GM12878 (cell line): ENCODE results near the gene YES1. TPM values are rescaled to one million over a fixed set of nuclear protein-coding genes. Genes with fewer than 3 reads are reported as not detected.

Experiments
- BCL3 ChIP-seq: IDR thresholded peaks from 2 replicates; pipeline ENCODE4 v1.6.1; 2011; ENCODE audit warnings: borderline replicate concordance, low read depth, mild to moderate bottlenecking, moderate library complexity, low read length; ENCODE audit not compliant: insufficient read depth, poor library complexity, severe bottlenecking
- BHLHE40 ChIP-seq, 2 experiments: fragments of 450-650 bp in 1 of 2; IDR thresholded peaks; 2 replicates each; pipeline ENCODE4 v1.6.1; 2011 to 2017; ENCODE audit warnings: low read depth in 2 of 2, borderline replicate concordance in 1 of 2, improper control_type of control experiment in 1 of 2, low read length in 1 of 2, mild to moderate bottlenecking in 1 of 2
- FOXM1 ChIP-seq: IDR thresholded peaks from 2 replicates; pipeline ENCODE4 v1.6.1; 2012; ENCODE audit warnings: low read depth, mild to moderate bottlenecking, inconsistent platforms, low read length, moderate library complexity
- MAX ChIP-seq: IDR thresholded peaks from 2 replicates; pipeline ENCODE4 v1.6.1; 2012; ENCODE audit warnings: low read depth, low read length, improper control_type of control experiment
- MTA2 ChIP-seq: fragments of 450-650 bp; IDR thresholded peaks from 2 replicates; pipeline ENCODE4 v1.6.1; 2016; ENCODE audit warnings: low read depth, mild to moderate bottlenecking, moderate library complexity
- NKRF ChIP-seq: fragments of 450-650 bp; conservative IDR thresholded peaks from 2 replicates; pipeline ENCODE4 v1.6.1; 2017; ENCODE audit warnings: mild to moderate bottlenecking, moderate library complexity
- NR2F1 ChIP-seq: fragments of 450-650 bp; conservative IDR thresholded peaks from 2 replicates; pipeline ENCODE4 v1.6.1; 2017; ENCODE audit warnings: mild to moderate bottlenecking
- PBX3 ChIP-seq: IDR thresholded peaks from 2 replicates; pipeline ENCODE4 v1.6.1; 2011; ENCODE audit warnings: mild to moderate bottlenecking, low read depth, low read length, moderate library complexity; ENCODE audit not compliant: insufficient replicate concordance
- POLR2AphosphoS2 ChIP-seq: IDR thresholded peaks from 2 replicates; pipeline ENCODE4 v1.6.1; 2011; ENCODE audit warnings: low read depth, mild to moderate bottlenecking, low read length, improper control_type of control experiment, moderate library complexity
- POLR2AphosphoS5 ChIP-seq: IDR thresholded peaks from 2 replicates; pipeline ENCODE4 v1.6.1; 2011; ENCODE audit warnings: mild to moderate bottlenecking, low read length, inconsistent platforms
- TCF12 ChIP-seq: IDR thresholded peaks from 2 replicates; pipeline ENCODE4 v1.6.1; 2011; ENCODE audit warnings: low read depth, mild to moderate bottlenecking, low read length
- ZBTB4 ChIP-seq: fragments of 450-650 bp; formaldehyde crosslinking; IDR thresholded peaks from 2 replicates; pipeline ENCODE4 v1.4.0; 2022; ENCODE audit warnings: mild to moderate bottlenecking, moderate library complexity
- ZNF274 ChIP-seq: IDR thresholded peaks from one replicate; pipeline ENCODE4 v1.8.0; 2011; ENCODE audit not compliant: insufficient read length, insufficient read depth
- ZNF687 ChIP-seq: fragments of 450-650 bp; IDR thresholded peaks from 2 replicates; pipeline ENCODE4 v1.6.1; 2017; ENCODE audit warnings: mild to moderate bottlenecking, moderate library complexity
- polyA plus RNA-seq, 11 experiments: library from polyadenylated mRNA; depleted of rRNA in 4 of 11; unstranded in 6 of 11; stranded (reverse) in 5 of 11; fragments of >200 nt; fragmentation: Nextera tagmentation in 4 of 11; fragmentation: Illumina TruSeq in 1 of 11; extraction: Ambion mirVana in 4 of 11; extraction: Trizol in 1 of 11; gene quantifications; 1 replicate in 1 of 11; 2 replicates in 10 of 11; pipeline versions ENCODE4 v1.2.1 to v1.2.3, GENCODE V29; 2011 to 2016; ENCODE audit warnings: inconsistent platforms in 2 of 11, missing spikeins in 2 of 11, low read depth in 1 of 11
- total RNA-seq, 4 experiments: library from RNA; depleted of rRNA in 3 of 4; stranded (reverse); fragments of >200 nt in 3 of 4; fragmentation: Illumina TruSeq in 1 of 4; extraction: Trizol in 1 of 4; gene quantifications; 2 replicates each; pipeline versions ENCODE4 v1.2.1 to v1.2.3, GENCODE V29; 2013 to 2021

YES1 gene
- total and polyA plus RNA-seq, 10 of the 15 experiments (the other 5 are each of a cell fraction or from before 2014, with no cell fraction given) = 2.3 to 7.9 (median 5.8) TPM

GRCh38 chr18:812376-813171, 532 bp upstream of the YES1 start (continued):
- TF ChIP-seq ZNF274 (no peak), ZBTB4 (CRISPR knock-in tag) (no peak), NKRF (no peak; the same call in 1 of the 2 replicates), BCL3 (no peak), MAX (peak; percentile 61), BHLHE40 (IDR thresholded peaks at IDR 0.05; ENCODE audit: borderline replicate concordance in 1 of 2, low read depth in 2 of 2, low read length in 1 of 2) (peak; percentile 15 to 50; a peak in 2 of 4 replicates), TCF12 (peak; percentile 34; the same call in 1 of the 2 replicates), POLR2AphosphoS5 (peak; percentile 73; the same call in 1 of the 2 replicates), ZNF687 (peak; percentile 55; the same call in 1 of the 2 replicates), PBX3 (no peak), NR2F1 (peak; percentile 61; the same call in 1 of the 2 replicates), FOXM1 (no peak), POLR2AphosphoS2 (no peak), MTA2 (peak; percentile 51; the same call in 1 of the 2 replicates)
